ENCODE data around the gene AQP6. TPM values are rescaled to one million over a fixed set of nuclear protein-coding genes. Genes with fewer than 3 reads are reported as not detected.
"Not testable (repeated sequence)": the region's sequence is repeated elsewhere in the genome, so short reads cannot be mapped to it uniquely, and the experiment has no call there.

The AQP6 gene
- total RNA-seq, 1 donor from 2014 or later, result not detected

DNA sequence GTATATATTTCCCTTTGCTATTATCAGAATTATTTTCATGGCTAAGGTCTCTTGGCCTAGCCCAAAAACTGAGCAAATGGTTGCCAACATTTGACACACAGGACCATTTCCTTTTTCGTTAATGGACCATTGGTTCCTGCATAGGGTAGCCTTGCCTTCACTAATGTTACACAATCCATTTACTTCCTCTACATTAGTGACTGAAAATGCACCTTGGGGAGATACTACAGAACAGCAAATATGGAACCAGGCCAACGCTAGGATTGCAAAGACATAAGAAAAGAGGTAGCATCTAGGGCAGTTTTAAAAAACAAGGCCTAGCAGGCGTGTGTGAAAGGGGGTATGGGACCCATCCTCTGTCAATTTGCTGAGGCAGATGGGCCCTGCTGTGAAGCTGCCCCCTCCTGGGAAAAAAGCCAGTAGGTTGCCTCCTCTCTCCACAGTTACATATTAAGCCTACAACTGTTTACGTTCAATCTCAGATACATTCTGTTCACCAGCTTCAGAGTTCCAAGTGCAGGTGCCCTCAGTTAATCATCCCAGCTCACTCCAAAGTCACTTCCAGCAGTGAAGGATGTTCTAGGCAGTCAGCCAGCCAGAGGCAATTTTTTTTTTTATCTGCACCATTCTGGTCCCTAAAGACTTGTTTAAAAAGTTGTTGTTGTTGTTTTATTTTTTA is 15.0 kb downstream of the AQP6 start:
- TF ChIP-seq, protein P1, sequence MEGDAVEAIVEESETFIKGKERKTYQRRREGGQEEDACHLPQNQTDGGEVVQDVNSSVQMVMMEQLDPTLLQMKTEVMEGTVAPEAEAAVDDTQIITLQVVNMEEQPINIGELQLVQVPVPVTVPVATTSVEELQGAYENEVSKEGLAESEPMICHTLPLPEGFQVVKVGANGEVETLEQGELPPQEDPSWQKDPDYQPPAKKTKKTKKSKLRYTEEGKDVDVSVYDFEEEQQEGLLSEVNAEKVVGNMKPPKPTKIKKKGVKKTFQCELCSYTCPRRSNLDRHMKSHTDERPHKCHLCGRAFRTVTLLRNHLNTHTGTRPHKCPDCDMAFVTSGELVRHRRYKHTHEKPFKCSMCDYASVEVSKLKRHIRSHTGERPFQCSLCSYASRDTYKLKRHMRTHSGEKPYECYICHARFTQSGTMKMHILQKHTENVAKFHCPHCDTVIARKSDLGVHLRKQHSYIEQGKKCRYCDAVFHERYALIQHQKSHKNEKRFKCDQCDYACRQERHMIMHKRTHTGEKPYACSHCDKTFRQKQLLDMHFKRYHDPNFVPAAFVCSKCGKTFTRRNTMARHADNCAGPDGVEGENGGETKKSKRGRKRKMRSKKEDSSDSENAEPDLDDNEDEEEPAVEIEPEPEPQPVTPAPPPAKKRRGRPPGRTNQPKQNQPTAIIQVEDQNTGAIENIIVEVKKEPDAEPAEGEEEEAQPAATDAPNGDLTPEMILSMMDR (IDR thresholded peaks at IDR 0.05), result no peak
- no peaks in the 10 kb centered on the region for H3K27me3 Mint-ChIP-seq
- H3K9me3 Mint-ChIP-seq, result no peaks in the 10 kb centered on the region
- CTCF ChIA-PET, result no interaction called here
- H3K4me1 Mint-ChIP-seq, result no peaks in the 10 kb centered on the region
- ATAC-seq (ENCODE audit: low read depth) (no peak), DNase-seq (no peak)
- no peak overlapping the region for H3K27ac Mint-ChIP-seq
- H3K36me3 Mint-ChIP-seq (ENCODE audit: low read depth), result peaks cover 25% of the 10 kb centered on the region
- intact Hi-C loops (cut with micrococcal nuclease), result no loop called here
- no peak overlapping the region for H3K4me3 Mint-ChIP-seq
- POLR2A ChIA-PET, result no interaction called here

DNA sequence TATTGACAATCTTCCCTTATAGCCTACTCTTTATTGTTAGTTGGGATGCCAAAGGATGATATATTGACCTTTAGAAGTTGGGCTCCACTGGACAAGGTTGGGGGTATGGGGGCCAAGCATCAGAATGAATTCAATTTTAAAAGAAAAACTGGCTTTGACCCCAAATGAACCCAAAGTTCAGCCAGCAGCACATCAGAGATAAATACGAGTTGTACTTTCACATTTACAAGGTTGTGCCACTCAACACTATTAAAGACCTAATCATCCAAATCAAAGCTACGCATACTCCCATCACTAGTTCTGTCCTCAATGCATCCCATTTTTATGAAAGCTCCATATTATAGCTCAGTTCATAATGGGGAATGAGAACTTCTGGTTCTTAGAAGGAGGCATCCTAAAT is 16.7 kb downstream of the AQP6 start:
- POLR2A ChIA-PET; intact Hi-C loops (cut with micrococcal nuclease); H3K27ac Mint-ChIP-seq; DNase-seq; H3K27me3 Mint-ChIP-seq; H3K4me3 Mint-ChIP-seq; H3K9me3 Mint-ChIP-seq; H3K4me1 Mint-ChIP-seq; ATAC-seq (ENCODE audit: low read depth): not testable (repeated sequence)
- peaks cover 38% of the 10 kb centered on the region for H3K36me3 Mint-ChIP-seq (ENCODE audit: low read depth)
- CTCF ChIA-PET, result interaction anchor here (0.9 kb wide), 1 partner anchor 20 kb away, joined by 3 read pairs; no protein-coding TSS in a partner anchor

DNA sequence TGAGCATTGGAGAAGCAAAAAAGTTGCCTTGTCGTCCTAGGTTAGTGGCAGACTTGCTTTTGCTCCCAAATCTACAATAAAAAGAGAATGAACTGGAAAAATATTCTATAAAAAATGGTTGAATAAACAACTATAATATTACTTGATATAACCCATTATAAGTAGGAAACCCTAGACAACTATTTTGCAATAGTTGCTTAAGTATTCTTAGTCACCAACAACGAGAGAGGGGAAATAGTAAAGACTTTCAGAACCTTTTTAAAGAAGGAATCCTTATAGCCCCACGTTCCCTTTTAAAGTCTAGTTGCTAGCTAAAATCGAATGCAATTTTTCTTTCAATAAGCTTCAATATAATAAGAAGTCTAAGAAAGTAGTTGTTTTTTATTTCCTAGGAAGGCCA is 17.5 kb downstream of the AQP6 start:
- ATAC-seq (ENCODE audit: low read depth) (no peak), DNase-seq (no peak)
- ChIA-PET CTCF (no interaction called here), POLR2A (no interaction called here)
- TF ChIP-seq, protein P1 (IDR thresholded peaks at IDR 0.05), result no peak
- intact Hi-C loops (cut with micrococcal nuclease), result no loop called here
- no peak overlapping the region for H3K27ac Mint-ChIP-seq
- no peak overlapping the region for H3K4me3 Mint-ChIP-seq
- H3K27me3 Mint-ChIP-seq, result no peaks in the 10 kb centered on the region
- peaks cover 45% of the 10 kb centered on the region for H3K36me3 Mint-ChIP-seq (ENCODE audit: low read depth)
- H3K4me1 Mint-ChIP-seq, result no peaks in the 10 kb centered on the region
- no peaks in the 10 kb centered on the region for H3K9me3 Mint-ChIP-seq

DNA sequence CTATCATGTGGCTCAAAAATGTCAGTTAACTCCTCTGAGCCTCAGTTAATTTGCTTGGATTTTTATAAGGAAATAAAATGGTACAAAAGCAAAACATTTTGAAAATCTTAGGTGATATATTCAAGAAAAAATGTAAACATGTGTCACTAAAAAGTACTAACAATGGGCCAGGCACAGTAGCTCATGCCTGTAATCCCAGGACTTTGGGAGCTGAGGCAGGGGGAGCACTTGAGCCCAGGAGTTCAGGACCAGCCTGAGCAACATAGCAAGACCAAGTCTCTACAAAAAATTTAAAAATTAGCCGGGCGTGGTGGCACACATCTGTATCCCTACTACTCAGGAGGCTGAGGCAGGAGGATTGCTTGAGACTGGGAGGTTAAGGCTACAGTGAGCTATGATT is 25.7 kb downstream of the AQP6 start:
- H3K4me1 Mint-ChIP-seq, result no peaks in the 10 kb centered on the region
- H3K27ac Mint-ChIP-seq, result no peak overlapping the region
- POLR2A ChIA-PET, result no interaction called here
- intact Hi-C loops (cut with micrococcal nuclease), result no loop called here
- TF ChIP-seq, protein P1 (IDR thresholded peaks at IDR 0.05), result no peak
- H3K36me3 Mint-ChIP-seq (ENCODE audit: low read depth), result peaks cover 39% of the 10 kb centered on the region
- no peak overlapping the region for H3K4me3 Mint-ChIP-seq
- ATAC-seq (ENCODE audit: low read depth) (no peak), DNase-seq (no peak)
- no peaks in the 10 kb centered on the region for H3K9me3 Mint-ChIP-seq
- CTCF ChIA-PET, result no interaction called here
- no peaks in the 10 kb centered on the region for H3K27me3 Mint-ChIP-seq

DNA sequence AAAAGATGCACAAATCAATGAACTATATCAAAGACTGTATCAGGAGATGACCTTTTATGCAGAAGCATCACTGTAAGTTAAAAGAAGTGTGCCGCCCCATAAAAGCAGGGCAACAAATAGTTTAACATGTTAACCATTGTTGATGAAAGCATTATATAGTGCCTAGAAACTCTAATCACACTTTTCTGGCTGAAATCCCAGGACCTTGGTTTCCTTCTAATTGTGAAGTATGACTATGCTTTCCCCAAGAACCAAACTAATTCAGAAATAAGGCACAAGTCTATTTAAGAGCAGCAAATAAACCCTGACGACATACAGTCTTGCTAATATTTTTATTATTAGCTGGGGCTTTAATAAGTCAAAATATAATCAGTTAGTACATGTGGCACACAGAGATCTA is 30.8 kb downstream of the AQP6 start:
- intact Hi-C loops (cut with micrococcal nuclease), result no loop called here
- ATAC-seq (ENCODE audit: low read depth), result no peak
- TF ChIP-seq, protein P1 (IDR thresholded peaks at IDR 0.05), result no peak
- DNase-seq, result no peak
- no peak overlapping the region for H3K4me3 Mint-ChIP-seq
- ChIA-PET CTCF (interaction anchor here (0.8 to 0.9 kb wide), 2 partner anchors 14 to 53 kb away, joined by 3 to 4 read pairs; no protein-coding TSS in a partner anchor), POLR2A (no interaction called here)
- no peaks in the 10 kb centered on the region for H3K27me3 Mint-ChIP-seq
- H3K27ac Mint-ChIP-seq, result no peak overlapping the region
- H3K4me1 Mint-ChIP-seq, result peaks cover 15% of the 10 kb centered on the region
- peaks cover 31% of the 10 kb centered on the region for H3K36me3 Mint-ChIP-seq (ENCODE audit: low read depth)
- no peaks in the 10 kb centered on the region for H3K9me3 Mint-ChIP-seq

DNA sequence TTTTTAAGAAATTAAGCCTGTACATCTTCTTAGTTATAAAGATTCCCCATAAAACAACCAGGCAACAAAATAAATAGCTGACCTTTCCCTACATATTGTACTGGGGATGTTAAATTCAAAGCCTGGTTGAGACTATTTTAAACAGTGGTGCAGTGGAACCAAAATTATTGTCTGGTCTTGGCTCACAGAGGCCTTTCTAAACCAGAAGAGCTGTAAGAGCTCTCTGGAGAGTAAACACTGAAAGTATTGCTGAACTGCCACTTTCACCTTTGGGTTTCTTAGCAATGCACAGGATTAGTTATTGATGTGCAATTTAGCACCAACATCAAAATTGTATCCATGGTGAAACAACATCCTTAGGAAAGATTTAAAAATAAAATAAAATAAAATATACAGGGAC is 31.9 kb downstream of the AQP6 start:
- ATAC-seq (ENCODE audit: low read depth) (no peak), DNase-seq (no peak)
- intact Hi-C loops (cut with micrococcal nuclease), result no loop called here
- POLR2A ChIA-PET, result no interaction called here
- CTCF ChIA-PET, result no interaction called here
- TF ChIP-seq, protein P1 (IDR thresholded peaks at IDR 0.05), result no peak
- peaks cover 15% of the 10 kb centered on the region for H3K4me1 Mint-ChIP-seq
- peaks cover 23% of the 10 kb centered on the region for H3K36me3 Mint-ChIP-seq (ENCODE audit: low read depth)
- no peak overlapping the region for H3K27ac Mint-ChIP-seq
- H3K4me3 Mint-ChIP-seq, result no peak overlapping the region
- H3K9me3 Mint-ChIP-seq, result no peaks in the 10 kb centered on the region
- H3K27me3 Mint-ChIP-seq, result no peaks in the 10 kb centered on the region

All from activated B cell treated with CpG ODN at 0.5 μM for 24 hours (primary cell).